Tibial nerve (tissue), 4 donors: ENCODE measurements around the gene CDON.

Experiments used
- EP300 ChIP-seq, 2 donors: sonication (generic); formaldehyde crosslinking; IDR thresholded peaks; one replicate each; pipeline ENCODE4 v1.6.1; 2017; ENCODE audit warnings: antibody characterized with exemption in 2 of 2, mild to moderate bottlenecking in 1 of 2
- POLR2A ChIP-seq, 2 donors: fragments of 450-650 bp; IDR thresholded peaks; one replicate each; pipeline ENCODE4 v1.6.1; 2017; ENCODE audit warnings: antibody characterized with exemption in 2 of 2, mild to moderate bottlenecking in 2 of 2, moderate library complexity in 2 of 2
- TF ChIP-seq, protein P1 (sequence below), 5 experiments: fragments of 200-600 bp in 3 of 5; fragments of 450-650 bp in 2 of 5; sonication (generic) in 3 of 5; IDR thresholded peaks; one replicate each; pipeline ENCODE4 v1.5.1; 2016 to 2019; ENCODE audit warnings: antibody characterized with exemption in 5 of 5, mild to moderate bottlenecking in 3 of 5, moderate library complexity in 2 of 5

DNA sequence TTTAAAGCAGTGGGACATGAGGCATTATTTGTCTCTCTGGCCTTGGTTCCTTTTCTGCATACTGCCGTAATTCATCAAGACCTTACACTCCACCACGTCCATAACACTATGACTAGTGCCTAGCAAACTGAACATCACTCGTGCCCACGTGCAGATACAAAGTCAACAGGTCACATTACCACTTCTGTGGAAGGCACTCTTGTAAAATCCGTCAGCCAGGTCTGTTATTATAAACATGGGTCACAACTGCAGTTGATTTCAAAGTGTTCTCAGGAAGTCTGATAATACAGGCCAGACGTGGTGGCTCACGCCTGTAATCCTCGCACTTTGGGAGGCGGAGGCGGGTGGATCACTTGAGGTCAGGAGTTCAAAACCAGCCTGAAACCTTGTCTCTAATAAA is 102.7 kb downstream of the CDON start:
- TF ChIP-seq, protein P1, sequence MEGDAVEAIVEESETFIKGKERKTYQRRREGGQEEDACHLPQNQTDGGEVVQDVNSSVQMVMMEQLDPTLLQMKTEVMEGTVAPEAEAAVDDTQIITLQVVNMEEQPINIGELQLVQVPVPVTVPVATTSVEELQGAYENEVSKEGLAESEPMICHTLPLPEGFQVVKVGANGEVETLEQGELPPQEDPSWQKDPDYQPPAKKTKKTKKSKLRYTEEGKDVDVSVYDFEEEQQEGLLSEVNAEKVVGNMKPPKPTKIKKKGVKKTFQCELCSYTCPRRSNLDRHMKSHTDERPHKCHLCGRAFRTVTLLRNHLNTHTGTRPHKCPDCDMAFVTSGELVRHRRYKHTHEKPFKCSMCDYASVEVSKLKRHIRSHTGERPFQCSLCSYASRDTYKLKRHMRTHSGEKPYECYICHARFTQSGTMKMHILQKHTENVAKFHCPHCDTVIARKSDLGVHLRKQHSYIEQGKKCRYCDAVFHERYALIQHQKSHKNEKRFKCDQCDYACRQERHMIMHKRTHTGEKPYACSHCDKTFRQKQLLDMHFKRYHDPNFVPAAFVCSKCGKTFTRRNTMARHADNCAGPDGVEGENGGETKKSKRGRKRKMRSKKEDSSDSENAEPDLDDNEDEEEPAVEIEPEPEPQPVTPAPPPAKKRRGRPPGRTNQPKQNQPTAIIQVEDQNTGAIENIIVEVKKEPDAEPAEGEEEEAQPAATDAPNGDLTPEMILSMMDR (IDR thresholded peaks at IDR 0.05): no peak
- TF ChIP-seq POLR2A (IDR thresholded peaks at IDR 0.05) (no peak), EP300 (IDR thresholded peaks at IDR 0.05) (no peak)
